ENCODE measurements around the gene TULP4. TPM values are rescaled to one million over a fixed set of nuclear protein-coding genes. Genes with fewer than 3 reads are reported as not detected.

TULP4 gene
- total RNA-seq, 6 experiments from 2014 or later: 27.0 to 42.4 (median 32.3) TPM

GRCh38 chr6:158383057-158383456, 70.8 kb downstream of the TULP4 start:
- ATAC-seq: no peak

DNA sequence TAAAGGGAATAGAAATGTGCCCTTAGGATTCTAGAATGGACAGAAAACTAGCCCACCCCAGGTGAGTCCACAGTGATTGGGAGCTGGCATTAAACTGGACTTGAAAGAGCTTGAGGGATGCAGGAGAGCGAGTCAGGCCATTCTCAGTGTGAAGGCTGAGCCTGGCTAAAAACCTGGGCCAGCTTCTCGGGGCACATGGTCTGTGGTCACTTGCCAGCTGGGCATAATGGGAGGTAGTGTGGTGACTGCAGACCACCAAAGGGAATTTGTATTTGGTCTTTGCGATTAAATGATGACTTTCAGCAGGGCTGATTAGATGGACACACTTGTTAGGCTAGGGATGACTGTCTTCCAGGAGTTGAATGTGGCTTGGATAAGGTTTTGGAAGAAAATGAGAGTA, 71.3 kb downstream of the TULP4 start:
- no peak for DNase-seq
- no peaks in the 10 kb centered on the region for H3K4me1 ChIP-seq
- no peak for TF ChIP-seq POLR2A (IDR thresholded peaks at IDR 0.05)
- H3K4me3 ChIP-seq: no peak overlapping the region
- no peak overlapping the region for H3K27ac ChIP-seq
- H3K36me3 ChIP-seq: no peaks in the 10 kb centered on the region
- intact Hi-C loops (cut with DNase I): no loop called here
- WGBS (ENCODE audit: insufficient coverage, low coverage, low lambda C conversion rate, missing lambda C conversion rate): 100% methylated on average over 1 of the region's 3 CpGs
- ATAC-seq: no peak
- H3K9me3 ChIP-seq: no peaks in the 10 kb centered on the region
- no peaks in the 10 kb centered on the region for H3K27me3 ChIP-seq

More at GRCh38 chr6:158383057-158383456, 70.8 kb downstream of the TULP4 start:
- Histone ChIP-seq H3K27ac (no peak overlapping the region), H3K9me3 (no peaks in the 10 kb centered on the region), H3K27me3 (no peaks in the 10 kb centered on the region), H3K4me1 (no peaks in the 10 kb centered on the region), H3K4me3 (no peak overlapping the region), H3K36me3 (no peaks in the 10 kb centered on the region)
- DNase-seq: no peak
- no CpG with 5 or more reads among the region's 1 CpG for WGBS (ENCODE audit: insufficient coverage, low coverage, low lambda C conversion rate, missing lambda C conversion rate)
- intact Hi-C loops (cut with DNase I): no loop called here
- no peak for TF ChIP-seq POLR2A (IDR thresholded peaks at IDR 0.05)
- TF ChIP-seq, protein P1, sequence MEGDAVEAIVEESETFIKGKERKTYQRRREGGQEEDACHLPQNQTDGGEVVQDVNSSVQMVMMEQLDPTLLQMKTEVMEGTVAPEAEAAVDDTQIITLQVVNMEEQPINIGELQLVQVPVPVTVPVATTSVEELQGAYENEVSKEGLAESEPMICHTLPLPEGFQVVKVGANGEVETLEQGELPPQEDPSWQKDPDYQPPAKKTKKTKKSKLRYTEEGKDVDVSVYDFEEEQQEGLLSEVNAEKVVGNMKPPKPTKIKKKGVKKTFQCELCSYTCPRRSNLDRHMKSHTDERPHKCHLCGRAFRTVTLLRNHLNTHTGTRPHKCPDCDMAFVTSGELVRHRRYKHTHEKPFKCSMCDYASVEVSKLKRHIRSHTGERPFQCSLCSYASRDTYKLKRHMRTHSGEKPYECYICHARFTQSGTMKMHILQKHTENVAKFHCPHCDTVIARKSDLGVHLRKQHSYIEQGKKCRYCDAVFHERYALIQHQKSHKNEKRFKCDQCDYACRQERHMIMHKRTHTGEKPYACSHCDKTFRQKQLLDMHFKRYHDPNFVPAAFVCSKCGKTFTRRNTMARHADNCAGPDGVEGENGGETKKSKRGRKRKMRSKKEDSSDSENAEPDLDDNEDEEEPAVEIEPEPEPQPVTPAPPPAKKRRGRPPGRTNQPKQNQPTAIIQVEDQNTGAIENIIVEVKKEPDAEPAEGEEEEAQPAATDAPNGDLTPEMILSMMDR (IDR thresholded peaks at IDR 0.05): no peak

GRCh38 chr6:158384671-158385110, 72.4 kb downstream of the TULP4 start:
- Histone ChIP-seq H3K27me3 (no peaks in the 10 kb centered on the region), H3K9me3 (no peaks in the 10 kb centered on the region), H3K27ac (no peak overlapping the region), H3K36me3 (no peaks in the 10 kb centered on the region), H3K4me3 (no peak overlapping the region), H3K4me1 (no peaks in the 10 kb centered on the region)
- ATAC-seq (no peak), DNase-seq (no peak)
- intact Hi-C loops (cut with DNase I): no loop called here
- no peak for TF ChIP-seq POLR2A (IDR thresholded peaks at IDR 0.05)
- TF ChIP-seq, protein P1 (IDR thresholded peaks at IDR 0.05): no peak
- WGBS (ENCODE audit: insufficient coverage, low coverage, low lambda C conversion rate, missing lambda C conversion rate): 94% methylated on average over 7 of the region's 7 CpGs

- H3K4me3 ChIP-seq: no peak overlapping the region
- 94% methylated on average over 3 of the region's 3 CpGs for WGBS (ENCODE audit: insufficient coverage, low coverage, low lambda C conversion rate, missing lambda C conversion rate)
- ATAC-seq (no peak), DNase-seq (no peak)
- H3K9me3 ChIP-seq: no peaks in the 10 kb centered on the region
- no peak overlapping the region for H3K27ac ChIP-seq
- intact Hi-C loops (cut with DNase I): no loop called here
- no peaks in the 10 kb centered on the region for H3K36me3 ChIP-seq
- no peak for TF ChIP-seq POLR2A (IDR thresholded peaks at IDR 0.05)
- TF ChIP-seq, protein P1 (IDR thresholded peaks at IDR 0.05): peak in 1 of 4 donors; percentile 11
- no peaks in the 10 kb centered on the region for H3K27me3 ChIP-seq
- H3K4me1 ChIP-seq: no peaks in the 10 kb centered on the region
Measured at GRCh38 chr6:158387036-158387435, 74.8 kb downstream of the TULP4 start.

DNA sequence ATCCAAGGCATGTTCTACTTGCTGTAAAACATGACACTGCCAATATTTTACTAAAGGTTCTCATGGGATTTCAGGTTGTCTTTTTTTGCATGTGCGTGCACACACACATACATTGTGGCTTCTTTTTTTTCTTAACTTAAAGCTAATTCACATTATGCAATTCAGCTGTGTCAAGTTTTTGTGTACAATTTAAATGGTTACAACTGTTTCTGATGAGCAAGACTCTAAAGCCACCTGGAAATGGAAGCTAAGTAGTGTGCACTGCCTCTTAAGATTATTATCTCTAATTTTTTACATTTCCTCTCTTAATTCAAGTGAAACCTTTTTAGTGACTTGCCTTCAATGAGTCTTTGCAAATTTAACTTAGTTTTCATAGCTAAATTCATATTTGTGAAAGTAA, 75.3 kb downstream of the TULP4 start:
- no peak overlapping the region for H3K4me3 ChIP-seq
- H3K9me3 ChIP-seq: no peaks in the 10 kb centered on the region
- DNase-seq: no peak
- ATAC-seq: no peak
- no peak overlapping the region for H3K27ac ChIP-seq
- intact Hi-C loops (cut with DNase I): no loop called here
- H3K36me3 ChIP-seq: no peaks in the 10 kb centered on the region
- H3K27me3 ChIP-seq: no peaks in the 10 kb centered on the region
- no peaks in the 10 kb centered on the region for H3K4me1 ChIP-seq
- no peak for TF ChIP-seq POLR2A (IDR thresholded peaks at IDR 0.05)
- TF ChIP-seq, protein P1 (IDR thresholded peaks at IDR 0.05): no peak
- WGBS (ENCODE audit: insufficient coverage, low coverage, low lambda C conversion rate, missing lambda C conversion rate): 82% methylated on average over 1 of the region's 1 CpG
